ENCODE data around the gene CBX4.
A peak's percentile ranks its signal among the peaks of the same experiment; 100 is the strongest.

CBX4 gene

GRCh38 chr17:79841369-79842135 lies 2.3 kb upstream of the CBX4 start:
- DNase-seq = no peak

GRCh38 chr17:79840989-79841286 lies 1.7 kb upstream of the CBX4 start:
- no peak for DNase-seq

- peak in 1 of 4 experiments; percentile 20 for DNase-seq
Measured at GRCh38 chr17:79840269-79840988, 1.2 kb upstream of the CBX4 start.

- DNase-seq = peak in 2 of 4 experiments; percentile 36 to 52
Measured at GRCh38 chr17:79838522-79839274, 542 bp downstream of the CBX4 start.

- peak in 2 of 4 experiments; percentile 35 to 42 for DNase-seq
Measured at GRCh38 chr17:79837888-79838521, 1.2 kb downstream of the CBX4 start.

- no peak for DNase-seq
Measured at GRCh38 chr17:79836972-79837887, 2.0 kb downstream of the CBX4 start.

GRCh38 chr17:79836510-79836971 lies 2.7 kb downstream of the CBX4 start:
- DNase-seq = no peak

- DNase-seq = no peak
Measured at GRCh38 chr17:79835953-79836509, 3.2 kb downstream of the CBX4 start.

GRCh38 chr17:79835470-79835899 lies 3.8 kb downstream of the CBX4 start:
- no peak for DNase-seq

- peak in 3 of 4 experiments; percentile 35 to 39 (median 38) for DNase-seq
Measured at GRCh38 chr17:79834565-79835469, 4.4 kb downstream of the CBX4 start.

- no peak for DNase-seq
Measured at GRCh38 chr17:79833744-79834564, 5.3 kb downstream of the CBX4 start.

GRCh38 chr17:79833110-79833450 lies 6.2 kb downstream of the CBX4 start:
- DNase-seq = no peak

- DNase-seq = no peak
Measured at GRCh38 chr17:79832218-79833109, 6.8 kb downstream of the CBX4 start.

GRCh38 chr17:79831265-79832217 lies 7.7 kb downstream of the CBX4 start:
- DNase-seq = no peak

GRCh38 chr17:79830763-79831264 lies 8.4 kb downstream of the CBX4 start:
- DNase-seq = no peak

GRCh38 chr17:79830303-79830702 lies 8.9 kb downstream of the CBX4 start:
- no peak for DNase-seq

GRCh38 chr17:79829457-79829856 lies 9.8 kb downstream of the CBX4 start:
- no peak for DNase-seq

All from activated naive CD4-positive, alpha-beta T cell (primary cell).